Limb (tissue), 2 donors: ENCODE measurements around the gene MORF4L2.
"Not testable (repeated sequence)": the region's sequence is repeated elsewhere in the genome, so short reads cannot be mapped to it uniquely, and the experiment has no call there.

Experiments
- DNase-seq, 2 donors: peaks; one replicate each; pipeline ENCODE4 v3.0.0-alpha.2; 2016; ENCODE audit errors: extremely low spot score in 2 of 2

Gene MORF4L2

GRCh38 chrX:103681443-103681842 is 5.1 kb downstream of the MORF4L2 start:
- DNase-seq: no peak

DNA sequence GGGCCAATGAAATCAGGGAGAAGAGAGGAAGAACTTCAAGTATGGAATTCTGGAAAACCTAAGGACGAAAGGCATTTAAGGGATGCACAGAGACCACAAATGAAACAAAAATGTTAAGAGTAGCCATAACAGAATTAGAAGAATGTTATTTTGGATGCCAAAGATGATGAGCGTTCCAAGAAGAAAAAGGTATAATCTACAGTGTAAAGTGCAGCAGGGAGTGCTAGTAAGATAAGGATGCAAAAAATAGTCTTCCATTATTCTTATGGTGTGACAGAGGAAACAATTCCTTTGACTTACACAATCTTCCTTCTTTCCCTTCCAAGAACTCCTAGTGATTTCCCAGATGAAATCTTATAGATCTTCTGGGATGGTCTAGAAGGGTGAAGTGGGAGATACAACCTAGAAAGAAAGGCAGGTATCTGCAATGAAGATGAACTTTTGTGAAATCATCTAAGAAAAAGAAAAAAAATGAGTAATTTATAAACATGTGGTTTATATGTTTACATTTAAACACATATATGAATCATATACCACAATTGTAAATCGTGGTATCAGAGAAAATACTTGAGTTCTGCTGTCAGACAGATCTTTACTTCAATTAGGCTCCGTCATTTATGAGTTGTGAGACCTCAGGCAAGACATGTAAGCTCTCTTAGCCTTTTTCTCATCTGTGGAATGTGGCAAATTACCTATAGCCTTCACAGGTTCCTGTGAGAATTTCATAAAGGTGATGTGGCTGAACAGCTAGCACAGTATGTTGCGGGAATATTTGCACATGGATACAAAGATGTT is 8.1 kb downstream of the MORF4L2 start:
- DNase-seq: no peak

GRCh38 chrX:103674531-103675454 is 11.7 kb downstream of the MORF4L2 start:
- DNase-seq: no peak

DNA sequence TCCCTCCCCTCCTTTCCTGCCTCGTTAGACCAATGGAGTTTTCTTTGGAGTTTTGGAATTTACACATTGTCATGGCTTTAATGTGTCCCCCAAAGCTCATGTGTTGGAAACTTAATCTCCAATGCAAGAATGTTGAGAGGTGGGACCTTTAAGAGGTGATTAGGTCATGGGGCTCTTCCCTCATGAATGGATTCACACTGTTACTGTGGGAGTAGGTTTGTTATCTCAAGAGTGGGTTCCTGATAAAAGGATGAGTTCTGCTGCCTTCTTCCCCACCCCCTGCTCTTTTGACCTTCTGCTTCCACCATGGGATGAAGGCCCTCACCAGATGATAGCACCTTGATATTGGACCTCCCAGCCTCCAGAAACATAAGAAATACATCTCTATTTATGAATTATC is 16.8 kb downstream of the MORF4L2 start:
- DNase-seq: no peak

DNA sequence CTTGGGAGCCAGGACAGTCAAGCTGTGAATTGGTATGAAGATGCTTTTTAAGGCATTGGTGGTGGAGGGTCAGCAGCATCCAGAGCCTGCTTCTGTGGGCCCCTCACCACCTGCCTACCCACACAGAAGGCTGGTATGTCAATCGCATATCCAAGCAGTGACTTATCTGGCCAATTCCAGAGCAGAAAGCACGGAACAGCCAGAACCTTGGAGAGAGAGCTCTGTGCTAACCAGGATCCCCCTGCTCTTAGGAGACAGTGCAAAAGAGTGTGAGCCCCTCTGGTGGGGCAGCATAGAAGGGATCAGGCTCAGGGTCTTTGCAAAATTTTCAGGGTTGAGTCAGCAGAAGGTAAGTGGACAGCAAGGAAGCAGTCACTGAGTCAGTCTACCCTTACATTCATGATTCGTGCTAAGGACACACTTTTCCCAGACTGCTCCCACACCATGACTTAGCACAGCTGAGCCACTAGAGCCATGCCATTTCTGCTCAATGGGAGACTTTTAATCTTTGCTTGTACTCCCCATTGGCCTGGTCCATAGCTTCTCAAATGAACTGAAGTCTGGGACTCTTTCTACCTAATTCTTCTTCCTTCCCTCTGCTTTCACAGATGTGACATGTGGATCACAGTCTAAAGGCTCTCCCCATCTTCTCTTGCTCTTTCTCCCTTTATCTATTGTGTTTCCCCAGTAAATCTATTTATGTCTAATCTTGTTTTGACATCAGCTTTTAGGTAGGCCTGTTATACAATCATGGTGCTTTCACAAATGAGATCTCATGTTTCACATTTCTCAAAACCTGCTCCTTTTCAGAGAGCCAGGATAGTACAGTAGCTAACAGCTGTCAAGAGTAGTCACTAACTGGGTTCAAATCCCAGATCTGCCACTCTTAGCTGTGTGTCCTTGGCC is 20.0 kb downstream of the MORF4L2 start:
- DNase-seq: no peak

GRCh38 chrX:103663981-103664762 is 22.3 kb downstream of the MORF4L2 start:
- DNase-seq: peak in 1 of 2 donors; percentile 32

GRCh38 chrX:103659460-103659859 is 27.0 kb downstream of the MORF4L2 start:
- not testable (repeated sequence) for DNase-seq

- DNase-seq: no peak
Observed at GRCh38 chrX:103658681-103659433, 27.6 kb downstream of the MORF4L2 start.

- DNase-seq: not testable (repeated sequence)
Observed at GRCh38 chrX:103657066-103657465, 29.4 kb downstream of the MORF4L2 start.

GRCh38 chrX:103656617-103657016 is 29.9 kb downstream of the MORF4L2 start:
- DNase-seq: no peak

DNA sequence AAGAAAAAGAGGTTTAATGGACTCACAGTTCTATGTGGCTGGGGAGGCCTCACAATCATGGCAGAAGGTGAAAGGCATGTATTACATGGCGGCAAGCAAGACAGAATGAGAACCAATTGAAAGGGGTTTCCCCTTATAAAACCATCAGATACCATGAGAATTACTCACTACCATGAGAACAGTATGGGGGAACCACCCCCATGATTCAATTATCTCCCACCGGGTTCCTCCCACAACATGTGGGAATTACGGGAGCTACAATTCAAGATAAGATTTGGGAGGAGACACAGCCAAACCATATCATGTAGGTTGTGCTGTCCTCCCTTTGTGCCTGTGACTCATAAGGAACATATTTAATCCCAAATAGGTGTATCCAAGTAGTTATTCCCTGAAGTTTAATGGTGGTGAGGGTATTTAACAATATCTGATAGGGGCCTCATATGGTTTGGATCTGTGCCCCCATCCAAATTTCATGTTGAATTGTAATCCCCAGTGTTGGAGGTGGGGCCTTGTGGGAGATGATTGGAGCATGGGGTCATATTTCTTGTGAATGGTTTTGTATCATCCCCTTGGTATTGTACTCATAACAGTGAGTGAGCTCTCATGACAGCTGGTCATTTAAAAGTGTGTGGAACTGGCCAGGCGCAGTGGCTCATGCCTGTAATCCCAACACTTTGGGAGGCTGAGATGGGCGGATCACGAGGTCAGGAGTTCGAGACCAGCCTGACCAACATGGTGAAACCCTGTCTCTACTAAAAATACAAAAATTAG is 31.1 kb downstream of the MORF4L2 start:
- DNase-seq: not testable (repeated sequence)

- no peak for DNase-seq
Observed at GRCh38 chrX:103651151-103651773, 35.2 kb downstream of the MORF4L2 start.

GRCh38 chrX:103647630-103648029 is 38.9 kb downstream of the MORF4L2 start:
- DNase-seq: no peak

DNA sequence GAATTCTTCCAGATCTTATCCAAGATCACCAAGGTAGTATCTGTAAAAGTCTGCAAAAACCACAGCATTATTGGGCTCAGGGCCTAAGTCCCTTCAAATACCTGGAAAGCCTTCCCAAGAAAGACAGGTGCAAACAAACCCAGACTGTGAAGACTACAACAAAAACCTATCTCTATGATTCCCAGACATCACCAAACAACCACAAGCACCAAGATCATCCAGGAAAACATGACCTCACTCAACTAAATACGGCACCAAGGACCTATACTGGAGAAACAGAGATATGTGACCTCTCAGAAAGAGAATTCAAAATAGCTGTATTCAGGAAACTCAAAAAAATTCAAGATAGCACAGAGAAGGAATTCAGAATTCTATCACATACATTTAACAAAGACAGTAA is 42.4 kb downstream of the MORF4L2 start:
- no peak for DNase-seq

DNA sequence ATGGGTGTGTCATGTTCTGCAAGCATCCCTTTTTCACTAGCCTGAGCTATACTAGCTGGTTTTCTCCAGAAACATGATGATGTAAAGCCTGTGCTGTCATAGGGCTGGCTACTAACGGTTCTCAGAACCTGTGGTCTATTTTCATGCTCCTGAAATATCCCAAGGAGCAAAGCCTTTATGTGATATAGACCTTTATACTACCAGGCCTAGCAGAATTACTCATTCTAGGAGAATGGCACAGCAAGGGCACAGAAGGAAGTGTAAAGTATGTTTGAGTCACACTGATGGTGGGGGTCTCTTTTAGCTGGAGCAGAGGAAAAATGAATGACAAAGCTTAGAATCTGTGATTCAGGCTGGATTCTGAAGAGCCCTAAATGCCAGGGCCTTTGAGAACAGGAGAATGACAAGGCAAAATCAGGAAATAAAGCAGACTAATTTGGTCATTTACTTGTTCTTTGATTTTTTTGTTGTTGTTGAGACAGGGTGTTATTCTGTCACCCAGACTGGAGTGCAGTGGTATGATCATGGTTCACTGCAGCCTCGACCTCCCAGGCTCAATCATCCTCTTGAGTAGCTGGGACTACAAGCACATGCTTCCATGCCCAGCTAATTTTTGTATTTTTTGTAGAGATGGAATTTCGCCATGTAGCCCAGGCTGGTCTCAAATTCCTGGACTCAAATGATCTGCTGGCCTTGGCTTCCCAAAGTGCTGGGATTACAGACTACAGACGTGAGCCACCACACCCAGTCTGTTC is 45.9 kb downstream of the MORF4L2 start:
- DNase-seq: no peak

GRCh38 chrX:103638479-103639346 is 47.8 kb downstream of the MORF4L2 start:
- DNase-seq: peak in 1 of 2 donors; percentile 54
